ENCODE data around the gene CHST3.

- TF ChIP-seq CHCHD3 (CRISPR knock-in tag; IDR thresholded peaks at IDR 0.05) (no peak), RAD21 (CRISPR knock-in tag; conservative IDR thresholded peaks at IDR 0.05 in 1 of 2, IDR thresholded peaks at IDR 0.05 in 1 of 2) (no peak), RBM14 (IDR thresholded peaks at IDR 0.05; ENCODE audit: borderline replicate concordance, insufficient read depth, low read depth, low read length) (no peak), ZBTB2 (IDR thresholded peaks at IDR 0.05) (no peak), ZNF3 (CRISPR knock-in tag; IDR thresholded peaks at IDR 0.05) (no peak), MAFF (IDR thresholded peaks at IDR 0.05; ENCODE audit: low read length) (no peak), E4F1 (CRISPR knock-in tag; IDR thresholded peaks at IDR 0.05; ENCODE audit: borderline replicate concordance) (no peak)
Observed at GRCh38 chr10:72011468-72011867, 47.3 kb downstream of the CHST3 start.

Data from K562 (cell line).